Muscle layer of colon (tissue), 2 donors: ENCODE measurements around the gene ZNF467.

Experiments used
- H3K27ac ChIP-seq: one replicate; pipeline ENCODE4 v1.7.0; 2013; ENCODE audit warnings: low read depth, mild to moderate bottlenecking, low read length, moderate library complexity
- H3K27me3 ChIP-seq, 2 donors: one replicate each; pipeline ENCODE4 v1.7.0; 2013; ENCODE audit warnings: low read length in 2 of 2, mild to moderate bottlenecking in 2 of 2; ENCODE audit not compliant: insufficient read depth in 2 of 2, control insufficient read depth in 1 of 2
- H3K36me3 ChIP-seq: one replicate; pipeline ENCODE4 v1.7.0; 2013; ENCODE audit warnings: mild to moderate bottlenecking, low read length; ENCODE audit not compliant: insufficient read depth
- H3K4me1 ChIP-seq: one replicate; pipeline ENCODE4 v1.7.0; 2013; ENCODE audit warnings: mild to moderate bottlenecking, low read length; ENCODE audit not compliant: insufficient read depth
- H3K4me3 ChIP-seq, 2 donors: one replicate each; pipeline ENCODE4 v1.7.0; 2013; ENCODE audit warnings: low read length in 2 of 2, low read depth in 1 of 2, mild to moderate bottlenecking in 1 of 2, moderate library complexity in 1 of 2
- H3K9ac ChIP-seq: one replicate; pipeline ENCODE4 v1.7.0; 2013; ENCODE audit warnings: low read length
- H3K9me3 ChIP-seq: one replicate; pipeline ENCODE4 v1.7.0; 2013; ENCODE audit warnings: mild to moderate bottlenecking, low read length
- donor health status: abdominal sarcoma.
- donor health status: Adenocarcinoma of cecum.

The ZNF467 gene

DNA sequence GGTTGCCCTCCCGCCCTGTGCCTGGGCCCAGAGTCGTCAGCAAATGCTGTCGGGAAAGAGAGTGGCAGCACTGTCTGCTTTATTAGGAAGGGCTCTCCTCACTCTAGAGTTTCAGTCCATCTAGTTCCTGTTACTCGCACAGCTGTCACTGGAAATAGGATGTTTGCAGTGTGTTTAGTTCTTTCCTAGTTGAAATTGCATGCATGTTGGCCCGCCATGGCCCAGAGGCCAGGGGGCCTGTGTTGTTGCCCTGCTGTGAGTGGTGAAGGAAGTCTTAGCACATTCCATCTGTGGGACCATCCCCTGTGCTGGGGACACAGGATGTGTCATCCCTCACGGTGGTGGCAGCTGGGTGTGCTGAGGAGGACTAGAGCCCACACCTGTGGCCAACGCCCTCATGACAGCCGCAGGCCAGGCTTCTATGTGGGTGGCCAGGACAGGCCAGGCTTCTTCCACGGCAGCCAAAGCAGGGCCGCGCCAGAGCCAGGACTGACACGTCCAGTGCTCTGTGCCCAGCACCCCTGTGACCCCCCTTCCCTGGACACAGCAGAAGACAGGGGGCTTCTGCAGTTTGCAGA lies 45.4 kb downstream of the ZNF467 start:
- Histone ChIP-seq H3K27ac (peak overlapping the region; percentile 27), H3K36me3 (peaks cover 81% of the 10 kb centered on the region), H3K9me3 (no peaks in the 10 kb centered on the region), H3K27me3 (no peaks in the 10 kb centered on the region), H3K9ac (no peak overlapping the region), H3K4me1 (peaks cover 10% of the 10 kb centered on the region), H3K4me3 (no peak overlapping the region)

GRCh38 chr7:149727053-149727898 lies 46.1 kb downstream of the ZNF467 start:
- Histone ChIP-seq H3K27me3 (no peaks in the 10 kb centered on the region), H3K4me3 (no peak overlapping the region), H3K4me1 (peaks cover 10% of the 10 kb centered on the region), H3K9ac (no peak overlapping the region), H3K36me3 (peaks cover 80% of the 10 kb centered on the region), H3K9me3 (no peaks in the 10 kb centered on the region), H3K27ac (peak overlapping the region; percentile 27)

GRCh38 chr7:149725916-149726315 lies 47.5 kb downstream of the ZNF467 start:
- Histone ChIP-seq H3K9ac (no peak overlapping the region), H3K36me3 (peaks cover 80% of the 10 kb centered on the region), H3K27me3 (no peaks in the 10 kb centered on the region), H3K4me3 (no peak overlapping the region), H3K27ac (no peak overlapping the region), H3K9me3 (no peaks in the 10 kb centered on the region), H3K4me1 (peaks cover 10% of the 10 kb centered on the region)

- Histone ChIP-seq H3K4me3 (no peak overlapping the region), H3K27ac (no peak overlapping the region), H3K27me3 (no peaks in the 10 kb centered on the region), H3K9ac (no peak overlapping the region), H3K36me3 (peaks cover 76% of the 10 kb centered on the region), H3K9me3 (no peaks in the 10 kb centered on the region), H3K4me1 (peaks cover 11% of the 10 kb centered on the region)
Measured at GRCh38 chr7:149725426-149725821, 48.0 kb downstream of the ZNF467 start.

DNA sequence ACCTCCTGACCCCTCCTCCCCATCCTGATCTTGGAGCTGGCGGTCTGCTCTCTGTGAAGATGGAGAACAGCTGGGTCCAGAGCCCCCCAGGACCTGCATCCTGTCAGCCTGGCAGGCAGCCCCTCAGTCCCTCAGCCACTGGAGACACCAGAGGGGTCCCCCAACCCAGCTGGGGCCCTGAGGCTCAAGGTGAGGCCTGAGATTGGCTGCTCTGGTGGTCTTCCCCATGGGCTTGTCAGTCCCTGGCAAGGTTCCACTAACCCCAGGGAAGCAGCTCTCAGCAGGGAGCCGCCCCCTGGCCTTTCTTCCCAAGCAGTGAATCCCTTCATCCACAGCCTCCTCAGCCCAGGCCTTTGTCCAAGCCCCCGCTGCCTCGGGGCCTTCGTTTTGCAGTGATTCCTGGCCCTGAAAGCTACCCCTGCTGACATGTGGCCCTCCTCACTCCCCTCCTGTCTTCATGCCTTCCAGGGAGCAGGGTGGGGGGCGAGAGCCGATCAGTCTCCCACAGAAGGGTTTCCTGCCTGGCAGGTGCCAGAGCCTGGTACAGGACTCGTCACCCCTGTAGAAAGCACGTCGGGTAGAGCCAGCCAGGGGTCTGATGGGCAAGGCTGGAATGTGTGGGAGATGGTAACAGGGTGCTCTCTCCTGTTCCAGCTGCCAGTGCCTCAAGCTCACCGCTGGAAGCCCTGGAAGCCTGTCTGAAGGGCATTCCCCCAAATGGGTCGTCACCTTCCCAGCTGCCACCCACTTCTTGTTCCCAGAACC lies 48.5 kb downstream of the ZNF467 start:
- H3K9ac ChIP-seq: no peak overlapping the region

GRCh38 chr7:149723795-149724495 lies 49.4 kb downstream of the ZNF467 start:
- peaks cover 62% of the 10 kb centered on the region for H3K36me3 ChIP-seq
- no peak overlapping the region for H3K4me3 ChIP-seq
- H3K27me3 ChIP-seq: no peaks in the 10 kb centered on the region
- no peak overlapping the region for H3K27ac ChIP-seq
- no peaks in the 10 kb centered on the region for H3K9me3 ChIP-seq
- H3K9ac ChIP-seq: no peak overlapping the region
- H3K4me1 ChIP-seq: peaks cover 25% of the 10 kb centered on the region

More for the DNA sequence above, 48.5 kb downstream of the ZNF467 start:
- Histone ChIP-seq H3K36me3 (peaks cover 70% of the 10 kb centered on the region), H3K9me3 (no peaks in the 10 kb centered on the region), H3K4me3 (no peak overlapping the region), H3K27ac (no peak overlapping the region), H3K27me3 (no peaks in the 10 kb centered on the region), H3K4me1 (peaks cover 16% of the 10 kb centered on the region)

GRCh38 chr7:149723082-149723767 lies 50.2 kb downstream of the ZNF467 start:
- H3K27me3 ChIP-seq: no peaks in the 10 kb centered on the region
- no peak overlapping the region for H3K4me3 ChIP-seq
- no peak overlapping the region for H3K9ac ChIP-seq
- peaks cover 29% of the 10 kb centered on the region for H3K4me1 ChIP-seq
- H3K27ac ChIP-seq: no peak overlapping the region
- no peaks in the 10 kb centered on the region for H3K9me3 ChIP-seq
- peaks cover 55% of the 10 kb centered on the region for H3K36me3 ChIP-seq

DNA sequence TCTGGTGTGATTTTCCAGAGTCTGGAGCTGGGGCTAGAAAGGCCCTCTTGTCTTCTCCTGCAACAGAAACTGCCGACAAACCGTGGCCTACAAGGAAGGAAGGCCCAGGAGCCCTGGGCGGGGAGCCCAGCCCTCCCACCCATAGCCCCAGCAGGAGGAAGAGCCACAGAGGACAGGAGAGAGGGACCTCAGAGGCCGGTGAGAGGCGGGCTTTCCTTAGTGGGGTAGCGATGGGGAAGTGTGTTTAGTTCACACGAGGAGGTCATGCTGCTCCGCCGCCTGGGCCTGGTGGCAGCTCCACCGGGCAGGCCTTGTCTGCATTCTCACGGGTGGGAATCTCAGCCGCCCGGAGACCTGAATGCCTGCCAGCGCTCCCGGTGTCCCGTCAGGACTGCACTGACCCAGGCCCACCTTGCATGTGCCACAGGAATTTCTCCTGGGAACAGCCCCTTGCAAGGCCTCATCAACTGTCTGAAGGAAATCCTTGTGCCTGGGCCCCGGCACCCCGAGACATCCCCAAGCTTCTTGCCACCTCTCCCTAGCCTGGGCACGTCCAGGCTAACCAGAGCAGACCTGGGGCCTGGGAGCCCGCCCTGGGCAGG lies 50.9 kb downstream of the ZNF467 start:
- peaks cover 52% of the 10 kb centered on the region for H3K36me3 ChIP-seq

GRCh38 chr7:149721084-149721601 lies 52.2 kb downstream of the ZNF467 start:
- Histone ChIP-seq H3K9me3 (no peaks in the 10 kb centered on the region), H3K4me3 (no peak overlapping the region), H3K27ac (no peak overlapping the region), H3K36me3 (peaks cover 49% of the 10 kb centered on the region), H3K27me3 (no peaks in the 10 kb centered on the region), H3K4me1 (peaks cover 32% of the 10 kb centered on the region), H3K9ac (no peak overlapping the region)

More for the DNA sequence above, 50.9 kb downstream of the ZNF467 start:
- no peak overlapping the region for H3K27ac ChIP-seq
- H3K9me3 ChIP-seq: no peaks in the 10 kb centered on the region
- H3K9ac ChIP-seq: no peak overlapping the region
- H3K4me1 ChIP-seq: peaks cover 23% of the 10 kb centered on the region
- H3K27me3 ChIP-seq: no peaks in the 10 kb centered on the region
- no peak overlapping the region for H3K4me3 ChIP-seq

GRCh38 chr7:149720372-149721083 lies 52.9 kb downstream of the ZNF467 start:
- H3K9me3 ChIP-seq: no peaks in the 10 kb centered on the region
- H3K27ac ChIP-seq: no peak overlapping the region
- H3K27me3 ChIP-seq: no peaks in the 10 kb centered on the region
- no peak overlapping the region for H3K9ac ChIP-seq
- peaks cover 42% of the 10 kb centered on the region for H3K36me3 ChIP-seq
- H3K4me1 ChIP-seq: peaks cover 38% of the 10 kb centered on the region
- no peak overlapping the region for H3K4me3 ChIP-seq
